PC-9 (cell line): ENCODE data around the gene ULBP3. TPM values are rescaled to one million over a fixed set of nuclear protein-coding genes. Genes with fewer than 3 reads are reported as not detected.

Experiments used
- BruUV-seq: library from RNA; stranded (reverse); fragments of 400-500 nt; replicated peaks from 2 replicates; lab custom pipeline; 2021; lab: Mats Ljungman, UMichigan
- CTCF ChIA-PET: fragments of 300-600 bp; sonication (Branson Sonifier 250); formaldehyde crosslinking; loops from one replicate; lab custom pipeline; 2022; ENCODE audit warnings: antibody characterized with exemption; lab: Charles Lee
- POLR2A ChIA-PET: fragments of 300-600 bp; sonication (Branson Sonifier 250); formaldehyde crosslinking; loops from one replicate; lab custom pipeline; 2022; ENCODE audit warnings: antibody characterized with exemption; ENCODE audit not compliant: unreplicated experiment; lab: Charles Lee
- DNase-seq, 2 experiments: peaks; one replicate each; pipeline versions ENCODE4 v3.0.0 to v3.0.0-alpha.2; 2015 to 2022; ENCODE audit warnings: mixed read lengths in 1 of 2
- H2AFZ ChIP-seq: fragments of 200-600 bp; sonication (generic); 2 replicates; pipeline ENCODE4 v1.8.1; 2017; ENCODE audit warnings: antibody characterized with exemption
- H3F3A ChIP-seq: fragments of 200-600 bp; sonication (generic); 2 replicates; pipeline ENCODE4 v1.8.1; 2017; ENCODE audit warnings: antibody characterized with exemption, mild to moderate bottlenecking, low read depth; ENCODE audit not compliant: insufficient read depth
- H3K27ac ChIP-seq: fragments of 200-600 bp; sonication (generic); 2 replicates; pipeline ENCODE4 v1.6.1; 2016; ENCODE audit warnings: mixed run types
- H3K27me3 ChIP-seq: fragments of 200-600 bp; sonication (generic); 2 replicates; pipeline ENCODE4 v1.6.1; 2016; ENCODE audit warnings: low read depth, mixed run types; ENCODE audit not compliant: insufficient read depth
- H3K36me3 ChIP-seq: fragments of 200-600 bp; sonication (generic); 2 replicates; pipeline ENCODE4 v1.6.1; 2016; ENCODE audit warnings: low read depth, mixed run types
- H3K4me1 ChIP-seq: fragments of 200-600 bp; sonication (generic); replicated peaks from 2 replicates; pipeline ENCODE4 v1.6.1; 2016; ENCODE audit warnings: mixed run types; ENCODE audit not compliant: insufficient read depth
- H3K4me2 ChIP-seq: fragments of 200-600 bp; sonication (generic); 2 replicates; pipeline ENCODE4 v1.6.1; 2017; ENCODE audit warnings: mixed run types
- H3K4me3 ChIP-seq: fragments of 200-600 bp; sonication (generic); 2 replicates; pipeline ENCODE4 v1.6.1; 2016; ENCODE audit warnings: mixed run types
- H3K79me2 ChIP-seq: fragments of 200-600 bp; sonication (generic); 2 replicates; pipeline ENCODE4 v1.6.1; 2017; ENCODE audit warnings: low read depth, mixed run types
- H3K9me2 ChIP-seq: fragments of 200-600 bp; sonication (generic); 2 replicates; pipeline ENCODE4 v1.8.1; 2017; ENCODE audit warnings: mild to moderate bottlenecking; ENCODE audit not compliant: insufficient read depth
- H3K9me3 ChIP-seq: fragments of 200-600 bp; sonication (generic); 2 replicates; pipeline ENCODE4 v1.8.1; 2016; ENCODE audit warnings: low read depth; ENCODE audit not compliant: insufficient read depth
- H4K20me1 ChIP-seq: fragments of 200-600 bp; sonication (generic); 2 replicates; pipeline ENCODE4 v1.8.1; 2017; ENCODE audit not compliant: insufficient read depth
- EZH2 ChIP-seq: fragments of 200-600 bp; sonication (generic); IDR thresholded peaks from 2 replicates; pipeline ENCODE4 v1.8.0; 2017; ENCODE audit warnings: antibody characterized with exemption, low read depth
- intact Hi-C: fragments of 100-400 bp; cut with micrococcal nuclease; formaldehyde crosslinking; loops from one replicate; pipeline ENCODE4 v1.10.0; 2022; ENCODE audit not compliant: unreplicated experiment
- total RNA-seq: library from RNA; stranded (reverse); gene quantifications from 2 replicates; pipeline ENCODE4 v1.2.3, GENCODE V29; 2021
- TF ChIP-seq, protein P1 (sequence below): fragments of 200-600 bp; sonication (generic); conservative IDR thresholded peaks from 2 replicates; pipeline ENCODE4 v1.6.1; 2017; ENCODE audit warnings: mixed run types, antibody characterized with exemption, mild to moderate bottlenecking, moderate library complexity

ULBP3 gene
- total RNA-seq, 1 experiment from 2014 or later, result 4.2 TPM

DNA sequence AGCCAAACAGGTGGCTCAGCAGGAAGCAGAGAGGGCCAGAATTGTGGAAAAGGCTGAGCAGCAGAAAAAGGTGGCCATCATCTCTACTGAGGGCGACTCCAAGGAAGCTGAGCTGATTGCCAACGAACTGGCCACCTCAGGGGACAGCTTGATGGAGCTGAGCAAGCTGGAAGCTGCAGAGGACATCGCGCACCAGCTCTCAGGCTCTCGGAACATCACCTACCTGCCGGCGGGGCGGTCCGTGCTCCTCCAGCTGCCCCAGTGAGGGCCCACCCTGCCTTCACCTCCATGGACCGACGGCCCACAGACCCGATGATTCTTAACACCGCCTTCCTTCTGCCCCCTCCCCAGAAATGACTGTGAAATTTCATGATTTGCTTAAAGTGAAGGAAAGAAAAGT lies 25.8 kb downstream of the ULBP3 start:
- Histone ChIP-seq H3K9me2 (no peaks in the 10 kb centered on the region), H3K27me3 (no peaks in the 10 kb centered on the region; the same call in 1 of the 2 replicates), H3K9me3 (no peaks in the 10 kb centered on the region), H3K27ac (no peak overlapping the region), H2AFZ (no peak overlapping the region), H3K4me2 (no peak overlapping the region), H3K36me3 (no peaks in the 10 kb centered on the region), H3K4me3 (no peak overlapping the region), H3K79me2 (no peaks in the 10 kb centered on the region), H3K4me1 (no peaks in the 10 kb centered on the region; the same call in 1 of the 2 replicates), H4K20me1 (no peaks in the 10 kb centered on the region), H3F3A (no peaks in the 10 kb centered on the region)
- TF ChIP-seq EZH2, result no peak
- TF ChIP-seq, protein P1, sequence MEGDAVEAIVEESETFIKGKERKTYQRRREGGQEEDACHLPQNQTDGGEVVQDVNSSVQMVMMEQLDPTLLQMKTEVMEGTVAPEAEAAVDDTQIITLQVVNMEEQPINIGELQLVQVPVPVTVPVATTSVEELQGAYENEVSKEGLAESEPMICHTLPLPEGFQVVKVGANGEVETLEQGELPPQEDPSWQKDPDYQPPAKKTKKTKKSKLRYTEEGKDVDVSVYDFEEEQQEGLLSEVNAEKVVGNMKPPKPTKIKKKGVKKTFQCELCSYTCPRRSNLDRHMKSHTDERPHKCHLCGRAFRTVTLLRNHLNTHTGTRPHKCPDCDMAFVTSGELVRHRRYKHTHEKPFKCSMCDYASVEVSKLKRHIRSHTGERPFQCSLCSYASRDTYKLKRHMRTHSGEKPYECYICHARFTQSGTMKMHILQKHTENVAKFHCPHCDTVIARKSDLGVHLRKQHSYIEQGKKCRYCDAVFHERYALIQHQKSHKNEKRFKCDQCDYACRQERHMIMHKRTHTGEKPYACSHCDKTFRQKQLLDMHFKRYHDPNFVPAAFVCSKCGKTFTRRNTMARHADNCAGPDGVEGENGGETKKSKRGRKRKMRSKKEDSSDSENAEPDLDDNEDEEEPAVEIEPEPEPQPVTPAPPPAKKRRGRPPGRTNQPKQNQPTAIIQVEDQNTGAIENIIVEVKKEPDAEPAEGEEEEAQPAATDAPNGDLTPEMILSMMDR, result no peak
- BruUV-seq, result no TSS peak
- intact Hi-C loops, result no loop called here
- CTCF ChIA-PET, result no interaction called here
- no peak for DNase-seq
- POLR2A ChIA-PET, result no interaction called here

DNA sequence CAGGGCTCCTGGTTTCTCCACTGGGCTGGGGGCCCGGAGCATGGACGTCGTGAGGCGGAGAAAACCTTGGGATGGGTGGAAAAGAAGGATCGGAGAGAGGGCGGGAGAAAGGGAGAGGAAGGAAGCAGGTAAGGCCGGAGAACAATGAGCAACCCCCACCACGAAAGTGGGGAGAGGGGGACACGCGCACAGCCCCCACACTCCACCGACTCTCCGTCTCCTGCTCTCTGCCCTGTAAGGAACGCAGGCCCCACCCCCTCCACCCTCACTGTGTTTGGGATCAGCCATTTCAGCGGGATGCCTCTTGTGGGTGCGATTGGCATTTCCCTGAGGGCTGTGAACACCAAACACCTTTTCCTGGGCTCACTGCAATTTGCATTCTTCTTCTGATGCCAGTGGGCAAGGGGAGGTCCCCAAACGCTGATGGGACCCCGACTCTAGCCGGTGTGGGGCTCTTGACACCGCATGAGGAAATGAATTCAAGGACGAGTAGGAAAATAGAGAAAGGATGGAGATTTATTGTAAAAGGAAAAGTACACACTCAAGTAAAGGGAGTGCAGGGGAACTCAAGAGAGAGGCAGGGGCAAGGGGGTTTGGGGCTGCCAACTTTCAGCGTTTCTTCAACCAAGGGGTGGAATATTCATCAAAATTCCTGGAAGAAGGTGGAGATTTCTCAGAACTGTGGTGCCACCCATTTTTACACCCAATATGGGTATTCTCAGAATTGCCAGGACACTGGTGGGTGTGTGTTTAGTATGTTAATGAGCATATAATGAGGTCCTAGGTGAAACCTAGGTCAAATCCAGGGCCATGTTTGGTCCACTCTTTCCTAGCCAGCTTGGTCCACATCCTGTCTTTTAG lies 30.5 kb downstream of the ULBP3 start:
- Histone ChIP-seq H3F3A (no peaks in the 10 kb centered on the region), H3K36me3 (no peaks in the 10 kb centered on the region), H3K4me2 (no peak overlapping the region), H2AFZ (no peak overlapping the region), H3K9me3 (no peaks in the 10 kb centered on the region), H3K4me3 (no peak overlapping the region), H3K4me1 (no peaks in the 10 kb centered on the region), H3K79me2 (no peaks in the 10 kb centered on the region), H3K27me3 (peaks cover 11% of the 10 kb centered on the region), H3K9me2 (no peaks in the 10 kb centered on the region), H3K27ac (no peak overlapping the region), H4K20me1 (no peaks in the 10 kb centered on the region)
- no peak for TF ChIP-seq EZH2
- TF ChIP-seq, protein P1, result no peak
- BruUV-seq, result no TSS peak
- no peak for DNase-seq
- POLR2A ChIA-PET, result no interaction called here
- intact Hi-C loops, result no loop called here
- CTCF ChIA-PET, result no interaction called here

DNA sequence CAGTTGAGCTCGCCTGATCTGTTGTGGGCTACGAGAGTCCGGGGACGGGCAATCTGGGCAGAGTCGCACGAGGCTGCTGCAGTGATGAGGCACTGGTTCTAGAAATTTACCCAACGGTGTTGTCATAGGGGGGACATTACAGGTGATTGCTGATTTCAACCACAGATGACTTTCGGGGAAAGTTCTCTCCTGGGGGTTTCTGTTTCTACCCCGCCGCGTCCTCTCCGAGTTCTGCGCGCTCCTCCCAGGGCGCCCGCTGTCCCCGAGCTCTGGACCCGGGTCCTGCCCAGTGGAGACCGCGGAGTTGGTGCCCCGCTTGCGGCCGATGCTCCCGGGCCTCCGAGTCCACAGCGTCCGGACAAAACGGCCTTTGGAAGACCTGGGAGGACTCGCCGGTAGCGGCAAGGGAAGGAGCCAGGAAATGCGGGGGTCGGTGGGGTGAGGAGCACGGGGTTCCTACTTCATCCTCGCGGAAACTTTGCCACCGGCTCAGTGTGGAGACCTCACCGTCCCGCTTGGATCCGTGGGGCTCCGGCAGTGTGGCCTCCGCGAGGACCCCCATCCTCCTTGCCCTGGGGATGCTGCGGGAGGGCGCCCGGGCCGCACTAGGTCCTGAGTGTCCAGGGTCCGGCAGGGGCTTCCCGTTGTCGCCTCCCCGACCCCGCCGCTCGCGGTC lies 31.3 kb downstream of the ULBP3 start:
- H2AFZ ChIP-seq, result no peak overlapping the region
- H3K27me3 ChIP-seq, result peaks cover 11% of the 10 kb centered on the region
- no peak overlapping the region for H3K4me3 ChIP-seq
- POLR2A ChIA-PET, result interaction anchor here (0.6 kb wide), 1 partner anchor 21 kb away, joined by 3 read pairs; no protein-coding TSS in a partner anchor
- TF ChIP-seq EZH2, result no peak
- TF ChIP-seq, protein P1, result no peak
- H3K36me3 ChIP-seq, result no peaks in the 10 kb centered on the region
- intact Hi-C loops, result no loop called here
- no peaks in the 10 kb centered on the region for H4K20me1 ChIP-seq
- H3F3A ChIP-seq, result no peaks in the 10 kb centered on the region
- no peak for DNase-seq
- no peak overlapping the region for H3K4me2 ChIP-seq
- BruUV-seq, result no TSS peak
- H3K27ac ChIP-seq, result no peak overlapping the region
- no peaks in the 10 kb centered on the region for H3K4me1 ChIP-seq
- H3K9me3 ChIP-seq, result no peaks in the 10 kb centered on the region
- no peaks in the 10 kb centered on the region for H3K9me2 ChIP-seq
- H3K79me2 ChIP-seq, result no peaks in the 10 kb centered on the region
- CTCF ChIA-PET, result no interaction called here
